PFSK-1 (cell line): ENCODE measurements around the gene CDK6.

Experiments
- POLR2AphosphoS5 ChIP-seq: IDR thresholded peaks from 2 replicates; pipeline ENCODE4 v1.6.1; 2012; ENCODE audit warnings: low read depth, mild to moderate bottlenecking, control low read depth, low read length, moderate library complexity
- TAF1 ChIP-seq: IDR thresholded peaks from 2 replicates; pipeline ENCODE4 v1.6.1; 2012; ENCODE audit warnings: low read length, control low read depth, borderline replicate concordance; ENCODE audit not compliant: insufficient read depth

GRCh38 chr7:92731335-92732063 lies 104.9 kb downstream of the CDK6 start:
- TF ChIP-seq POLR2AphosphoS5 (no peak), TAF1 (no peak)
